Sciatic nerve (tissue), 2 donors: Measurements from ENCODE around the gene TSKS. TPM values are rescaled to one million over a fixed set of nuclear protein-coding genes. Genes with fewer than 3 reads are reported as not detected.

Source experiments
- ATAC-seq: fragments of 200-7000 bp; cut with Tn5 transposase; one replicate; pipeline ENCODE4 v1.9.1; 2020; ENCODE audit warnings: mild to moderate bottlenecking, moderate library complexity
- DNase-seq: peaks from one replicate; pipeline ENCODE4 v3.0.0-alpha.2; 2020; ENCODE audit warnings: low spot score
- intact Hi-C: fragments of 100-400 bp; cut with DNase I; formaldehyde crosslinking; loops from one replicate; pipeline ENCODE4 v1.14.2; 2022
- microRNA-seq: library from miRNA; unstranded; fragments of <30 nt; microRNA quantifications from one replicate; pipeline ENCODE4 v1.2.0, GENCODE V29; 2020
- total RNA-seq: library from RNA; stranded (reverse); fragmentation: NEBNext Ultra II Directional; extraction: Animal tissue kit (Norgen Biotek cat#: 25700); gene quantifications from one replicate; pipeline ENCODE4 v1.2.1, GENCODE V29; 2021
- donor health status: DM: no; HTN: no; CAD: no.
- donor health status: DM: no; HTN: no; CAD: no.

The TSKS gene
- total RNA-seq, 1 donor from 2014 or later = 0.85 TPM

- peak; percentile 74 for DNase-seq
- ATAC-seq = peak; percentile 78
- intact Hi-C loops = no loop called here
Measured at GRCh38 chr19:49691243-49692146, 71.6 kb downstream of the TSKS start.

DNA sequence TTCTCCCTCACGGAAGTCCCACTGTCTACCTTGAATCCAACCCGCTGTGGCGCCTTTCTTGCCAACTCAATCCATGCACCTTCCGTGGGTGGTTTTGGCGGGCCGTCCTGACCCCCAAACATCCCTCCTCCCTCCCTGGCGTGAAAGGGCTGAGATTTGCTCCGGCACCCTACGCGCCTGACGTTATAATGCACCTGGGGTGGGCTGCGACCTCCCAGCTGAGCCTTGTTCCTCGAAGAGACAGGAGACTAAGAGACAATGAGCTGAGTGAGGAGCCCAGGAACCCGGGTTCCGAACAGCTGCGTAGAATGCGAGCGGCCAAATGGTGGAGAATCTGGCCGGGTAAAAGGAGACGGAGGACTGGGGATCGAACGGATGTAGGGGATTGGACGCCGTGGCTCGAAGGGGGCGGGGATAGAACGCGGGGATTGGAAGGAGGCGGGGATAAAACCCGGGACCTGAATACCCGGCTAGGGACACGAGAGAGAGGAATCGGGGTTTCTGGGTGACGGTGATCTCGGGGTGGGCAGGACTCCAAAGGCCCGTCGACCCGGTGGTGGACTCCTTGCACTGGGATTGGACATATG is 72.4 kb downstream of the TSKS start, which contains the start of gene CPT1C:
TSS of gene CPT1C (plus strand) at position 461 of the 587 bp plus-strand sequence. CDS start 1,137 bp downstream, outside the sequence.
- ATAC-seq (peak; percentile 82), DNase-seq (peak; percentile 85)
- intact Hi-C loops = no loop called here

DNA sequence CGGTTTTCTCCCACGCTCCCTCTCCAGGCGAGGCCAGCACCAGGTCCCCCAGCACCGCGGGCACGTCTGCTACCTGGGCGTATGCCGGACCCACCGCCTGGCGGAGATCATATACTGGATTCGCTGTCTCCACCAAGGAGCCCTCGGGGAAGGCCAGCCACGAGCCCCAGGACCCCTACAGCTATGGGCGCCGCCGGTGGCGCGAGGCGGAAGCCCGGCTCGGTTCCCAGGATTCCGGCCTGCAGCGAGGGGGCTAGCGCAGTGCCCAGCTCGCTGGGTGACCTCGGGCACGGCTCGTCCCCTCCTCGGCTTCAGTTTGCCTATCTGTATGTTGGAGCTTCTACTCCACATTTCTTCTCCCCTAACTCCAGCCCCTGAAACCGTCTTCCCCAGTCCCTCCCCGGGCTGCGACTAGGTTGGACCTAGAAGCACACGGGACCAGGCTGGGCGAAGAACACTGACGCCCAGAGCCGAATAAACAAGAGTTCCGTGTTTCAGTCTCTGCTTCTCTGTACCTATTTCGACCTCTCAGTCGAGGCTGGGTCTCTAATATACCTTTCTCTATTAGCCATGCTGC is 72.9 kb downstream of the TSKS start:
- DNase-seq (no peak), ATAC-seq (peak; percentile 7)
- intact Hi-C loops = no loop called here

Small RNAs within 50 kb of the gene (microRNA-seq; reads per million reads assigned to microRNA genes)
- not detected for gene MIR6799

Other genes starting within 250 kb of the TSKS start
- gene RCN3, start 235.3 kb downstream of the TSKS start, total RNA-seq = 48.5 TPM
- gene NOSIP, start 182.8 kb downstream of the TSKS start, total RNA-seq = 41.7 TPM
- 1.7 TPM for gene PRRG2, start 182.0 kb downstream of the TSKS start, total RNA-seq
- gene PRR12, start 172.1 kb downstream of the TSKS start, total RNA-seq = 37.0 TPM
- 135 TPM for gene RRAS, start 123.2 kb downstream of the TSKS start, total RNA-seq
- 65.5 TPM for gene SCAF1, start 121.1 kb downstream of the TSKS start, total RNA-seq
- gene IRF3, start 97.4 kb downstream of the TSKS start, total RNA-seq = 76.7 TPM
- gene BCL2L12, start 97.4 kb downstream of the TSKS start, total RNA-seq = 11.5 TPM
- gene PRMT1, start 86.0 kb downstream of the TSKS start, total RNA-seq = 103 TPM
- 3.7 TPM for gene ADM5, start 73.7 kb downstream of the TSKS start, total RNA-seq
- gene CPT1C, start 72.2 kb downstream of the TSKS start, total RNA-seq = 5.9 TPM
- 74.3 TPM for gene AP2A1, start 3.7 kb upstream of the TSKS start, total RNA-seq
- gene FUZ, start 50.0 kb upstream of the TSKS start, total RNA-seq = 26.4 TPM
- 39.7 TPM for gene MED25, start 55.0 kb upstream of the TSKS start, total RNA-seq
- 143 TPM for gene PTOV1, start 87.9 kb upstream of the TSKS start, total RNA-seq
- 66.6 TPM for gene PNKP, start 104.3 kb upstream of the TSKS start, total RNA-seq
- 36.6 TPM for gene AKT1S1, start 114.0 kb upstream of the TSKS start, total RNA-seq
- 64.8 TPM for gene TBC1D17, start 114.4 kb upstream of the TSKS start, total RNA-seq
- 4.6 TPM for gene IL4I1, start 133.6 kb upstream of the TSKS start, total RNA-seq
- gene ATF5, start 165.9 kb upstream of the TSKS start, total RNA-seq = 26.0 TPM
- 37.4 TPM for gene NUP62, start 166.2 kb upstream of the TSKS start, total RNA-seq
- 1.6 TPM for gene SIGLEC11, start 197.9 kb upstream of the TSKS start, total RNA-seq